Ovary (tissue), 9 donors: ENCODE measurements around the gene SSTR5. TPM values are rescaled to one million over a fixed set of nuclear protein-coding genes. Genes with fewer than 3 reads are reported as not detected.

ENCODE experiments used
- DNase-seq, 5 donors: peaks; one replicate each; pipeline ENCODE4 v3.0.0-alpha.2; 2019 to 2020
- H3K27ac ChIP-seq, 2 donors: fragments of 200-600 bp; one replicate each; pipeline versions ENCODE4 v1.5.1 to v1.8.0; 2019 to 2022
- H3K27me3 ChIP-seq: fragments of 200-600 bp; one replicate; pipeline ENCODE4 v1.8.0; 2022
- H3K36me3 ChIP-seq: fragments of 200-600 bp; sonication (generic); one replicate; pipeline ENCODE4 v1.5.1; 2019
- H3K4me1 ChIP-seq: one replicate; pipeline ENCODE4 v1.8.1; 2013; ENCODE audit warnings: mild to moderate bottlenecking, moderate library complexity; ENCODE audit not compliant: insufficient read depth
- H3K4me3 ChIP-seq: fragments of 200-600 bp; sonication (generic); one replicate; pipeline ENCODE4 v1.5.1; 2017
- H3K9me3 ChIP-seq, 2 donors: fragments of 200-600 bp in 1 of 2; sonication (generic) in 1 of 2; one replicate each; pipeline versions ENCODE4 v1.5.1 to v1.8.1; 2013 to 2019; ENCODE audit warnings: mild to moderate bottlenecking in 1 of 2, moderate library complexity in 1 of 2
- CTCF ChIP-seq, 3 donors: fragments of 450-650 bp in 2 of 3; fragments of 200-600 bp in 1 of 3; IDR thresholded peaks; one replicate each; pipeline versions ENCODE4 v1.5.1 to v1.8.0; 2016 to 2022; ENCODE audit warnings: antibody characterized with exemption in 3 of 3, mild to moderate bottlenecking in 1 of 3
- EP300 ChIP-seq: sonication (generic); formaldehyde crosslinking; IDR thresholded peaks from one replicate; pipeline ENCODE4 v1.6.1; 2017; ENCODE audit warnings: antibody characterized with exemption
- POLR2A ChIP-seq: fragments of 450-650 bp; IDR thresholded peaks from one replicate; pipeline ENCODE4 v1.6.1; 2017; ENCODE audit warnings: antibody characterized with exemption, mild to moderate bottlenecking, moderate library complexity
- WGBS, 3 donors: extraction: QIAGEN DNeasy Blood & Tissue Kit in 1 of 3; methylation state at CpG; one replicate each; pipeline versions ENCODE4 v1.1.5 to v1.1.7; 2013 to 2017; 5-methylcytosine and 5-hydroxymethylcytosine counted together
- intact Hi-C, 4 donors: fragments of 100-400 bp; cut with DNase I; formaldehyde crosslinking; loops; one replicate each; pipeline versions ENCODE4 v1.11.0 to v1.15.1; 2022 to 2023
- polyA plus RNA-seq, 2 donors: library from polyadenylated mRNA; stranded (reverse); fragments of 200-250 nt in 1 of 2; fragments of 350-450 nt in 1 of 2; fragmentation: Illumina TruSeq in 1 of 2; extraction: RNeasy Lipid Tissue Mini Kit (QIAGEN cat#74804) in 1 of 2; gene quantifications; one replicate each; pipeline ENCODE4 v1.2.3, GENCODE V29; 2013 to 2014
- total RNA-seq, 7 donors: library from RNA; depleted of rRNA in 2 of 7; stranded (reverse); fragments of >200 nt in 2 of 7; fragmentation: NEBNext Ultra II Directional in 3 of 7; extraction: Animal tissue kit (Norgen Biotek cat#: 25700) in 3 of 7; gene quantifications; one replicate each; pipeline versions ENCODE4 v1.1.0 to v1.2.4, GENCODE V29; 2016 to 2023
- donor health status: DM: no; HTN: no; CAD: no; lungs with moderate emphysema.
- donor health status: DM: no; HTN: no; CAD: no.
- donor health status: Bipolar disorder and iron deficiency.
- donor health status: DM: yes; HTN: yes; CAD: no.
- donor health status: DM: no; HTN: no; CAD: no.
- donor health status: DM: yes; HTN: yes; CAD: no.

The SSTR5 gene
- total and polyA plus RNA-seq, 9 donors: not detected

GRCh38 chr16:1029259-1029545 lies 43.3 kb upstream of the SSTR5 start:
- no peak for DNase-seq
- intact Hi-C loops: no loop called here
- Histone ChIP-seq H3K36me3 (no peaks in the 10 kb centered on the region), H3K9me3 (no peaks in the 10 kb centered on the region), H3K4me1 (no peaks in the 10 kb centered on the region), H3K27ac (no peak overlapping the region), H3K4me3 (no peak overlapping the region), H3K27me3 (no peaks in the 10 kb centered on the region)
- TF ChIP-seq POLR2A: no peak
- no peak for TF ChIP-seq CTCF (IDR thresholded peaks at IDR 0.05)
- no peak for TF ChIP-seq EP300
- WGBS, 3 donors: 24 to 42% (median 41%) methylated on average over 13 to 14 of the region's 14 CpGs

GRCh38 chr16:1030473-1030901 lies 42.1 kb upstream of the SSTR5 start:
- no peak for TF ChIP-seq EP300
- no peak for TF ChIP-seq POLR2A
- no peak for TF ChIP-seq CTCF (IDR thresholded peaks at IDR 0.05)
- Histone ChIP-seq H3K9me3 (no peaks in the 10 kb centered on the region), H3K36me3 (no peaks in the 10 kb centered on the region), H3K27ac (no peak overlapping the region), H3K27me3 (no peaks in the 10 kb centered on the region), H3K4me1 (no peaks in the 10 kb centered on the region), H3K4me3 (no peak overlapping the region)
- WGBS, 3 donors: 7 to 12% (median 8%) methylated on average over 22 to 26 of the region's 26 CpGs
- no peak for DNase-seq
- intact Hi-C loops: no loop called here

GRCh38 chr16:1031666-1032065 lies 40.9 kb upstream of the SSTR5 start:
- no peak for DNase-seq
- H3K9me3 ChIP-seq: no peaks in the 10 kb centered on the region
- no peak for TF ChIP-seq POLR2A
- no peak for TF ChIP-seq EP300
- TF ChIP-seq CTCF (IDR thresholded peaks at IDR 0.05): no peak
- no peak overlapping the region for H3K4me3 ChIP-seq
- intact Hi-C loops: no loop called here
- H3K27ac ChIP-seq: no peak overlapping the region
- no peaks in the 10 kb centered on the region for H3K36me3 ChIP-seq
- no peaks in the 10 kb centered on the region for H3K4me1 ChIP-seq
- H3K27me3 ChIP-seq: no peaks in the 10 kb centered on the region
- 84 to 91% (median 87%) methylated on average over 17 of the region's 17 CpGs for WGBS, 3 donors

GRCh38 chr16:1032607-1033006 lies 39.9 kb upstream of the SSTR5 start:
- intact Hi-C loops: no loop called here
- no peak for DNase-seq
- Histone ChIP-seq H3K27ac (no peak overlapping the region), H3K36me3 (no peaks in the 10 kb centered on the region), H3K4me3 (no peak overlapping the region), H3K9me3 (no peaks in the 10 kb centered on the region), H3K27me3 (no peaks in the 10 kb centered on the region), H3K4me1 (no peaks in the 10 kb centered on the region)
- 91 to 94% (median 93%) methylated on average over 2 of the region's 2 CpGs for WGBS, 3 donors
- TF ChIP-seq POLR2A: no peak
- TF ChIP-seq EP300: no peak
- TF ChIP-seq CTCF (IDR thresholded peaks at IDR 0.05): no peak
